HG03442 (cell line): ENCODE results near the gene GAS6.
"Not testable (repeated sequence)": the region's sequence is repeated elsewhere in the genome, so short reads cannot be mapped to it uniquely, and the experiment has no call there.

ENCODE experiments used
- ATAC-seq: cut with Tn5 transposase; IDR thresholded peaks from one replicate; pipeline ENCODE4 v1.9.1; 2021; ENCODE audit warnings: mild to moderate bottlenecking, moderate library complexity; ENCODE audit not compliant: unreplicated experiment

Gene GAS6

DNA sequence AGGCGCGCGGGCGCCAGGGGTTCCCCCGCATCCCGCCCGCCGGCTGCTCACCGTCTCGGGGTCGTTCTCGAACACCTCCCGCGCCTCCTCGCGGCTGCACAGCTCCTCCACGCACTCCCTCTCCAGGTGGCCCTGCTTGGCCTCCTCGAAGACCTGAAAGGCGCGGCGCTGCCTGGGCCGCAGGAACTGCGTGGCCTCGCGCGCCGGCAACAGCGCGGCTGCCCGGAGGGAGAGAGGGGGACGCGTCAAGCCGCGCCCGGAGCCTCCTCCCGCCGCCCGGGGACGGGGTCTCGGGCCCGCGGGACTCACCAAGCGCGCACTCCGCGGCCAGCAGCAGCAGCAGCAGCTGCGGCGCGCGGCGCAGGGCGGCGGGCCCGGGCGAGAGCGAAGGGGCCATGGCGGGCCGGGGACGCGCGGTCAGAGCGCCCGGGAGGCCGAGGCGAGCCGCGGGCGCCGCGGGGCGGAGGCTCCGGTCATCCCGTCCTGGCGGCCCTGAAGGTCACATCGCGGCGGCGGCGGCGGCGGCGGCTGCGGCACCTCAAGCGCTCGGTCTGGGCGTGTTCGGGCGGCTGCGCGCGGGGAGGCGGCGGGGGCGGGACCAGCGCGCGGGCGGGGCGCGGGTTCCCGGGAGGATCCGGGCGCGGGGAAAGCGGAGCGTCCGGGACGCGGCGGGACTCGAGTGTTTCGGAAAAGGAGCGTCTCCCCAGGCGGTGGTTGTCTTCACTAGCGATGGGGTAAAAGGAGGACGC is at the start of gene GAS6:
GAS6 (minus strand) TSS at position 553 of the 749 bp plus-strand sequence; CDS start at position 397, 156 bp downstream.
- ATAC-seq: peak; percentile 38

DNA sequence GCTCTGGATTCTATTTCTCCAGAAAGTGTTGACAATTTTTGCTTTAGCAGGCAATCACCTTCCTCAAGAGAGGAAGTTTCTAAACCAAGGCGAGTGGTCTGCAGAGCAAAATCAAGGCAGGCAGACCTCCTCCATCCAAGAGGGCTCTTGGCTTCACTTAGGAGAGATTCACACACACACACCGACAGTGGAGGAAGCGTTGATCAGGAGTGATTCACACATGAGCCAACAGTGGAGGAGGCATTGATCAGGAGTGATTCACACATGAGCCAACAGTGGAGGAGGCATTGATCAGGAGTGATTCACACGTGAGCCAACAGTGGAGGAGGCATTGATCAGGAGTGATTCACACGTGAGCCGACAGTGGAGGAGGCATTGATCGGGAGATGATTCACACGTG is 49.5 kb upstream of the GAS6 start:
- not testable (repeated sequence) for ATAC-seq

DNA sequence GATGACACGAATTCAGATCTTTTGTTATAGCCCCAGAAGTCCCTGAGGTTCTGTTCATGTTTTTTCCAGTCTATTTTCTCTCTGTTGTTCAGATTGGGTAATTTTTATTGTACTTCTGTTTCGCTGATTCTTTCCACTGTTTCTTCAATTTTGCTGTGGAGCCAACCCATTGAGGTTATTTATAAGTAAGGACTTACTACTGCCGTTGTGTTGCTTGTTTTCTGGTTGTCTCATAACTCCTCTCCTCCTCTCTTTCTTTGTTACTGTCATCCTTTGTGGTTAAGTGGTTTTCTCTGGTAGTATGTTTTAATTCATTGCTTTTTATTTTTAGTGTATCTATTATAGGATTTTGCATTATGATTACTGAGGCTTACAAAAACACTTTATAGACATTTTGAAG is 48.7 kb upstream of the GAS6 start:
- no peak for ATAC-seq

DNA sequence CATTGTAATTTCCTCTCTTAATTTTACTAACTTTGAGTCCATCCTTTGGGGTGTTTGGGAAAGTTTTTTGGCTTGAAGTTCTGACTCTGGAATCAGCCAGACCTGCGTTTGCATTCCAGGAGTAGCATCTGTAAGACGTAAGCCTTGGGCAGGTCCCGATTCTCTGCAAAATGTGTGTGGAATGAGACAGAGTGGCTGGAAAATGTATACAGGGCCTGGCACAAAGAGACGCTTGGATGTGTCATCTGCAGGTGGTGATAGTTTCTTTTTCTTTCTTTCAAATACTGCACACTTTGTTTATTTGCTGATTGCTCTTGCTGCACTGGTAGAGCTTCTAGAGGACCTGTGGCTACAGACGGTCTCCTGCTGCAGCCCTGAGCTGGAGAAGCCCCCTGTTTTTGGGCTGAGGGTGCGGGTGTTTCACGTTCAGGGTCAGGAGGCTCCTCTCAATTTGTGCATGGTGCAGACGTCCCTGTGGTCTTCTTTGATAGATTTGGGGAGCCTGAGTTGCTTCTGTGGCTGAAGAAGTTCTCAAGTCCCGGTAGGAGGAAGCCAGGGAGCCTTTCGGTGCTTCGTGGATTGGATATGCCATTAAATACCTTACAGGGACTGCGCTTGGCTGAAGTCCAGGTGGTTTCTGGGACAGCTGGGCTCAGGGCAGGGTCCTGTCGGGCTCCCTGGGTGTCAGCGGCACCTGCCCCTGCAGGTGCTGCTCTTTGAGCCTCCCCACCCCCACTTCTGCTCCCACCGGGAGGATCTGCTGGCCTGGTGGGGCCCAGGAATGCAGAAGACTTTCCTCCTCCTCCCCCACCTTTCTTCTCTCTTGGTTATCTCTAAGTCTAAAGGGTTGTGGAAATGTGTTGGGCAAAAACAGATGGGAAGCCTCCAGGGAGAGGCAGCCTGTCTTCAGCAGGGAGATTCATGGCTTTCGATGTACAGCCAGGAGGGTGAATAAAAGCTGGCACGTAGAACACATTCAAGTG is 44.0 kb upstream of the GAS6 start:
- ATAC-seq: no peak

DNA sequence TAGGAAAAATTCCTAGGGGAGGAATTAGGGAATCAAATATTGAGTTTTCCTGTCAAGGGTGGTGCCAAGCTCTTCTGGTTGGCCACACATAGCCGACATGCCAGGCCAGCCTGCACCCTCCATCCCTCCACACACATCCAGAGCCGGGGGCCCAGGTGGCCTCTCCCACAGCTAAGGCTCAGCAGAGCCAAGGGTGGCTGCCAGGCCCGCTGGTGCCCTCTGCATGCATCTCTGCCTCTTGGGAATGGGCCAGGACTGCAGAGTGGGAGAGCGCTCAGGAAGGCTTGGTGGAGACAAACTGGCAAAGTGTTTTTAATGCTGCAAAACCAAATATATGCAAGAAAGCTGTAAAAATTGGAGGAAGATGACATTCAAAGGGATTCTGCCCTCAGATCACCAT is 42.7 kb upstream of the GAS6 start:
- no peak for ATAC-seq

DNA sequence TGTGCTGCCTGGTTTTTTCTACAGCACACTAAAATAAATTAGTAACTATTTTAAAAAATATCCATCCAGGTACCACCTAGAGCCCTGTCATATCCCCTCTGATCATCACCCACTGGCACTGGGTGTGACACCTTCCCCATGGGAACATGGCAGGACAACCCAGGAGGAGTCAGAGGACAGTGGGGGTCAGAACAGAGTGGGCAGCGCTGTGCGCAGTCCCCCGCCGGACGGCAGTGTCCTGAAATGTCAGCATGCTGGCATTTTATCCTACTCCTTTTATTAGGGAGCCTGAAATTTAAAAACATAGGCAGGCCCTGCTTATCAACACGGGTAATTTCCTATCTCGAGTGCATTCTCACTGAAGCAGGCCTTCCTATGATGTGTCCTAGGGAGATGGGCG is 42.1 kb upstream of the GAS6 start:
- no peak for ATAC-seq

DNA sequence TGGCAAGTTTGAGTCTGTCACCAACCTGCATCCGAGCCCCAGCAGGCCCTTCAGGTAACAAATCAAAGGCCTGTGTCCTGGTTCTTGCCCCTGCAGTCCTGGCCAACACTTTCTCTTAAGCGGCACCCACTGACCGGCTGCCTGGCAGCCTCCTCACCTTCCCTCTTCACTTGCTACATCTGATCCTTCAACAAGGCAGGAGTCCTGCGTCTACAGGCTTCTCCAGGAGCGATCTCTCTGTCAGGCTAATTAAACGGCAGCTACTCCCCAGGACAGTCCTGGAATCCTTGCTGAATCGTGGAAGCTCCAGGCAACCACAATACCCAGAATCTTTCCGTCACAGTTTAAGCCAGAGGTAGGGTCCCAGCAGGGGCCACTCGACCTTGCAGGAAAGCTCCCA is 41.1 kb upstream of the GAS6 start:
- ATAC-seq: no peak

DNA sequence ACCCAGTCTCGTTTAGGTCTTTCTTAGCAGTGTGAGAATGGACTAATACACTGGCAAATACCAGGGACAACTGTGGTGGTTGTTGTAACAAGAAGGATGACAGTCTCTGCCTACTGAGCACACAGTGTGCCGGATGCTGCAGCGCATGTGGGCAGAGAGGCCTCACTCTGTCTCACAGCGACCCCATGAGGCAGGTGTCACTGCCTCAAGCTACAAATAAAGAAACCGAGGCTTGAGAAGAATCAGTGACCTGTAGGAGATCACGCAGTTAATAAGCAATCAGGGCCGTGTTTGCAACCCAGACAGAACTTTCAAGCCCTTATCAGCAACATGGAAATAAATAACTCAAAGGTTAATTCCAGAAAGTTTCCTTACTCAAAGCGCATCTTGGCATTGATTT is 40.5 kb upstream of the GAS6 start:
- no peak for ATAC-seq

DNA sequence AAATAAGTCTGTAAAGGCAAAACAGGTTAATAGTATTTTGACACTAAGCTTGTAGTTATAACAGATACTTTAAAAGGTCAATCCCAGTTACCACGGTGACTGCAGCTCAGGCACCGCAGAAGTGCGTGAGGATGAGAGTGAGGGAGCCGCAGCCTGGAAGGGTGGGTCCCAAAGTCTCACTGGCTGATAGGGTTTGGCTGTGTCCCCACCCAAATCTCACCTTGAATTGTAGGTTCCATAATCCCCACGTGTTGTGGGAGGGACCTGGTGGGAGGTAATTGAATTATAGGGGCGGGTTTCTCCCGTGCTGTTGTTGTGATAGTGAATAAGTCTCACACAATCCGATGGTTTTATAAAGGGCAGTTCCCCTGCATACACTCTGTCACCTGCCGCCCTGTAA is 40.0 kb upstream of the GAS6 start:
- no peak for ATAC-seq

DNA sequence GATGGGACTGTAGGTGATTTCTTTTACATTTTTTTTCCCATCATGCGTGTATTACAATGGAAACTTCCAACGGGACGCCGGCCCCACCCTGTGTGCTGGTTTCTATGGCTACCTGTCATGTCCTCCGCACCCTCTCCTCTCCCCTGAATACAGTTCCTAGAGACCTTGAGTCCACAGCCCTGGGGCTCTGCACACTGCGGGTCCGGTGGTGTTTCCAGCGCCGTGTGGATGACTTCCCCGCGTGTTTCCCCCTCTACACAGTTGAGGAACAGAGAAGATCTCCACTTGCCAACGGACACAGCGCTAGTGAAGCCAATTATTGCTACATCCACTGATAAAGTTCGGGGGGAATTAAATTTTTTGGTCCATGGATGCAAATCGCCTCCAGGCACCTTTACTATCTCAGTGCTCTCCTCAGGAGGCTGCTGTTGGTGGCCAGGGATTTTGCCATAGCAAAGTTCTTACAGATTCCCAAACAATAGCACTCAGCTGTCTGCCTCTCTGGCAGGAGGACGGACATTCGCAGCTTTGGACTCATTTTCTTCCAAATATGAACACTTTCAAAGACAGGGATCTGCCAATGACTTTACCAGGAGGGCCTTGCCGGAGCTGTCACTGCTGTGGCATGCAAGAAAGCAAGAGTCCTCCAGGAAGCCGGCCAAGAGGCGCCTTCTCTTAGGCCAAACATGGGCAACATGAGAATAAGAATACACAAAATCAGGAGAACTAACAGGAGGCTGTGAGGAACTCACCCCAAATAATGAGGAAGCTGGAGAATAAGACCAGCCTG is 39.3 kb upstream of the GAS6 start:
- no peak for ATAC-seq

DNA sequence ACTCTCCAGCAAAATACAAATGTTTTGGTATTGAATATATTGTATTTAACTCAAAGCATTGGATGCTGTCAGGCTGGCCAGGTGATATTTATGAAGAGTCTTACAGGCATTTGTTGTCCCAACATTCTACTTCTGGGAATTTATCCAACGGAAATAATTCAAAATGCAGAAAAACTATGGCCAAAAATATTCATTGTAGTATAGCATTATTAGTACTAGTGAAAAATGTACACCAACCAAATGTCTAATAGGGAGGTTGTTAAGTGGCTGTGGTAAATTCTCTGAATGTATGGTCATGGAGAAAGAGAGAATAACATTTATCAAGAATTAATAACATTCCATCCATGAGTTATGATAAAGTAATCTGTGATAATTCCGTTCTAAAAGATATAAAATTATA is 38.6 kb upstream of the GAS6 start:
- no peak for ATAC-seq

DNA sequence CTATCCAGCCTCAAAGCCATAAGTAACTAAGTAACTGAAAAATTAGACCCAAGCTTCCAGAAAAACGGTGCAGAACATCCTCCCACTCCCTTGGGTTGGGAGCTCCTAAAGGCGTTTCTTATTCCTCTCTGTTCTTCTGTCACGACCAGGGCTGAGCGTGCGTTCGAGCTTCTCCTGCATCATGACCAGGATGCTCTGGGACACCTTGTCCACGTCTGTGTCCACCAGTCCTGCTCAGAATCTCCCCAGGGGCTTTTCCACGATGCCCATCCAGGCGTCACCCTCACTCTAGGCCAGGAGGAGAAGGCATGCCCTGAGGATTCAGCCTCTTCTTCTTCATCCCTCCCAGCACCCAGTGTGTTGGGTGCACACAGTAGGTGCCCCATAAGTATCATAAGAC is 37.8 kb upstream of the GAS6 start:
- ATAC-seq: no peak

DNA sequence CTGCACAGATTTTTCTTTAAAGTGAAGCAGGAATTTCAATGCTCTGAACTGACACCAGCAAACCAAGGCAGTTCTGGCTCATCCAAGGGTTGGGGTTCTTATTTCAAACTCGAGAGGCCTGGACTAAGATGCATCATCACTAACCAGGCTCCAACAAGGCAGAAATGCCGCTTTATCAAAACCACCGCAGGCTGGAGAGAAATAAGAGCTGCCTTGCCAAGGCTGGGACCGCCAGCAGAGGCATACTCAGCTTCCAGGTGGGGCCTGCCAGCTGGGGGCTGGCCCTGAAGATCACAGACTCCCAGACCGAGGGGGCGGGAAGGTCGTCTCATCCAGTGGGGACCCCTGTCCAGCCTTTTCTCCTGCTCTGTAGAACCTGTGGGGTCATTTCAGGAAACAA is 37.4 kb upstream of the GAS6 start:
- no peak for ATAC-seq

DNA sequence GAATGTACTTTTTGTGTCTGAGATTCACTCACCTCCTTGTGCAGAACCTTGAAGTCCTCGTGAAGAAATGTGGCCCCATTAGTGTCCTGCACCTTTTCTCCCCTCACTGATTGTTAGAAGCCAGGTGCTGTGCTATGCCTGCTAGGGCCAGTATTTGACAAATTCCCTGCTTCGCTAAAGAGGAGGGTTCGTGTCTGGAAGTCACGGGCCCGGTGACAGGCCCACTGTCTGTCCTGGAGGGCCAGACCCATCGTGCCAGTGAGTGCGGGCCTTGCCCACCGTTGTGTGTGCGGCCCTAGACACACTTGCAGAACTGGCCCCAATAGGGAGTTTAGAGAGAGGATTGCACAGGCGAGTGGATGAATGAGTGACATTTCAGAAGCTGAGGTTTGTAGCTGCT is 36.8 kb upstream of the GAS6 start:
- ATAC-seq: no peak

DNA sequence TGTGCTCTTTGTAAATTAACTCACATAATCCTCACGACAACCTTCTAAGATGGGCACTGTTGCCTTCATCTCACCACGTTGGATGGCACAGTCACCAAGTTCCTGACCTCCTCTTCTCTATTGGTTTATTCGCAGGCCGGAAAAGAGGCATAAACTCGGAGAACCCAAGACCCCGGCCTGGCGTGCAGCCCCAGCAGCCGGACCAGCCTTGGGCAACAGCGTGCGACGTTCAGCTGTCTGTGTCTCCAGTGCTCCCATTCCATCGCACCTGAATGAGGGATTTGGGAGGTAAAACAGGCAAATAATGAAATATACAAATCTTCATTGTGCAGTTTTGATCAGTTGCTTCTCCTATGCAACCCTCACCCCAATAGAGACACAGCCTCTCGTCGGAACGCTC is 34.5 kb upstream of the GAS6 start:
- no peak for ATAC-seq

DNA sequence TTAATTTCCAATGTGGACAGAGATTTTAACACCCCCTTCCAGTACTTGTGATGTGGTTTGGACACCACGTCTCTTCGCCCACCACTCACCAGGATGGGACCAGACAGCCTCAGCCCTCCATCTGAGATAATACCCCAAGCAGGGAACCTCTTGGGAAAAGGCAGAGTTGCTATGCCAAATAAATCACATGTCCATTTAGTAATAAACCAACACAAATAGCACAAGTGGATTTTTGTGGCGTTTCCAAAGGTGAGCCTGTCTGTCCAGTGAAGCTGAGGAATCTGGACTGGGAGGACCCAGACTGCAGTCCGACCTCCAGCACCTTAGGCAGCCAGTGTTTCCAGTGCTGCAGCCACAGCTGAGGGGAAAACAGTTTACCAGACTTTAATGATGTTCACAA is 34.1 kb upstream of the GAS6 start:
- ATAC-seq: no peak

DNA sequence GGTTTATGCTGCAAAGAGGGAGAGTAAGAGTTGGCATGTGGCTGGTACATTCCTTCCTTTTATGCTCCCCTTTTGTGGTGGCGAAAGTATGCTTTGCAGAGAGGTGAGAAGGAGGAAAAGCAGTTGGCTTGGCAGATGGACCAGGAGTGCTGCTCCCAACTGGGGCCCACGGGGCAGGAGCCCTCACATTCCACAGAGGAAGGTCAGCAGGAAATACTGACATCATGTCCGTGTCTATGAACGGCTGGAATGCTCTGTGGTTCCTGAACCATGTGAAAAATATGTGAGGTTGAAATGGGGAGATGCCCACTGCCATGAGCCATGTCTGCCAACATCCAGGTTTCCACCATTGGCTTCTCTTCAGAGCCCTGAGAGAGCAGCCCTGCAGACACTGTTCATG is 33.3 kb upstream of the GAS6 start:
- no peak for ATAC-seq

DNA sequence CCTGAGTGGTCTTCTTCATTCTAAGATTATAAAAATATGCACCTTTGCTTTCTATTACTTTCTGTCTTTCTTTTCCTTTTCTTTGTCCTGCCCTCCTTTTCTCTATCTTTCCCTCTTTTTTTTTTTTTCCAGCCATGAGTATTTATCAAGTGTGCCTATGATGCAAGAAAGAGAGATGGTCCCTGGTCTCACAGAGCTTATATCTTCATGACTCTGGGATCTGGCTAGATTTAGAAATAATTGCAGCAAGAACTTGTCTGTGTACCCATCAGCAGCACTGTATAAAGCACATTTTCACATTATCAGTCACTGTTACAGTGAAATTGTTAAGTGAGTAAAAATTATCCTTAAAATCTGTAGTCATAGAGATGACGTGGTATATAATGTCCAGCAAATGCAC is 31.6 kb upstream of the GAS6 start:
- ATAC-seq: no peak

DNA sequence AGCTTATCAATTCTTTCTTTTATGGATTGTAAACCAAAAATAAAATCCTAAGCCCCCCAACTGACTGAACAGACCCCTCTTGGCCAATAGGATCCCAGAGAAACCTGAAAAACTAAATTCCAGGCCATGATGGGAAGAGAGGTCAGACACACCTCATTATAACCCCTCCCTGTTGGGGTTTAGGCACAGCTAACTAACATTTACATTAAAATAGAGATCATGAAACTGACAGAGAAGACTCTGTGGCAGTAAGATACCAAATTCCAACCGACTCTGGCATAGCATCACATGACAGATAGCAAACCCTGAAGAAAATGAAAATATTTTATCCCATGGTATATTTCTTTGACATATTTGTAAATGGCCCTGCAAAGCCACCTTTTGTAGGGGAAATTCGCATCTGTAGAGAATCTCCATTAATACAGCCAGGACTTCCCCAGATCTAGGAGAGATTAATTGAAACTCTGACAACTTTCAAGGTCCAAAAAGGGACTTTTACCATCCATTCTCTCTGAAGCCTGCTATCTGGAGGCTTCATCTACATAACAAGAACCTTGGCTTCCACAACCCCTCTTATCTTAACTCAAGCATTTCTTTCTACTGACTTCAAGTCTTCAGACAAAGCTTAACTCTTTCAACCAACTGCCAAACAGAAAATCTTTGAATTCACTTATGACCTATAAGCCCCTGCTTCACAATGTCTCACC is 27.1 kb upstream of the GAS6 start:
- no peak for ATAC-seq

DNA sequence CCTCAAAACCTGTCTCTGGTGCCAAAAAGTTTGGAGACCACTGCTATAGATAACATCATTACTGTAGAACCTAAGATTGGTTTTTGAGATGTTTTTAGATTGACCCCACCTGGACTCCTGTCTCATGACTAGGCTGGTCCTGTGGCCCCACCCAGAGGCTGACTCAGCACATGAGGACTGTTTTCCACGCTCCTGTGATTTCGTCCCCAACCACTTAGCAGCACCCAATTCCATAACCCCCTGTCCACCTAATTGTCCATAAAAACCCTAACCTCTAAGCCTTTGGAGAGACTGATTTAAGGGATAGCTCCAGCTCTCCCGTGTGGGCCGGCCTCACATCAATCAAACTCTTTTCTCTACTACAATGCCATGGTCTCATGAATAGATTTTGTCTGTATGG is 25.6 kb upstream of the GAS6 start:
- no peak for ATAC-seq
